Neuronal stem cell (in vitro differentiated cells): ENCODE results near the gene RAB3C.

Source experiments
- DNase-seq: peaks from one replicate; pipeline ENCODE4 v3.0.0-alpha.2; 2013; ENCODE audit warnings: low spot score
- H2AFZ ChIP-seq: one replicate; pipeline ENCODE4 v1.6.1; 2013; ENCODE audit warnings: mild to moderate bottlenecking, low read length, inconsistent platforms
- H2AK5ac ChIP-seq: 2 replicates; pipeline ENCODE4 v1.6.1; 2013; ENCODE audit warnings: low read depth, mild to moderate bottlenecking, inconsistent platforms, low read length, moderate library complexity, mixed read lengths
- H2BK120ac ChIP-seq: 2 replicates; pipeline ENCODE4 v1.6.1; 2013; ENCODE audit warnings: low read depth, mild to moderate bottlenecking, inconsistent platforms, low read length, moderate library complexity, mixed read lengths
- H2BK12ac ChIP-seq: one replicate; pipeline ENCODE4 v1.6.1; 2013; ENCODE audit warnings: low read length, inconsistent platforms
- H2BK15ac ChIP-seq: 2 replicates; pipeline ENCODE4 v1.6.1; 2013; ENCODE audit warnings: mild to moderate bottlenecking, low read length, inconsistent platforms, mixed read lengths
- H2BK5ac ChIP-seq: one replicate; pipeline ENCODE4 v1.6.1; 2013; ENCODE audit warnings: inconsistent platforms, mild to moderate bottlenecking, low read length, moderate library complexity
- H3K14ac ChIP-seq: one replicate; pipeline ENCODE4 v1.6.1; 2013; ENCODE audit warnings: low read length, inconsistent platforms
- H3K18ac ChIP-seq: 2 replicates; pipeline ENCODE4 v1.6.1; 2013; ENCODE audit warnings: low read length, inconsistent platforms
- H3K23ac ChIP-seq: 2 replicates; pipeline ENCODE4 v1.6.1; 2013; ENCODE audit warnings: low read depth, mild to moderate bottlenecking, mixed read lengths, low read length, inconsistent platforms; ENCODE audit not compliant: poor library complexity
- H3K27ac ChIP-seq: replicated peaks from 3 replicates; pipeline ENCODE4 v1.5.1; 2013; ENCODE audit warnings: low read length, inconsistent platforms
- H3K27me3 ChIP-seq, 3 experiments: 2 replicates each; pipeline ENCODE4 v1.6.1; 2013; ENCODE audit warnings: low read length in 3 of 3, mild to moderate bottlenecking in 2 of 3, inconsistent platforms in 1 of 3, low read depth in 1 of 3, mixed read lengths in 1 of 3, moderate library complexity in 1 of 3; ENCODE audit not compliant: control insufficient read depth in 3 of 3, insufficient read depth in 3 of 3
- H3K36me3 ChIP-seq, 2 donors: replicated peaks in 1 of 2; 2 replicates each; pipeline ENCODE4 v1.6.1; 2013; ENCODE audit warnings: low read length in 2 of 2; ENCODE audit not compliant: control insufficient read depth in 2 of 2, insufficient read depth in 2 of 2
- H3K4ac ChIP-seq: 2 replicates; pipeline ENCODE4 v1.6.1; 2013; ENCODE audit warnings: inconsistent platforms, mild to moderate bottlenecking, low read length, moderate library complexity
- H3K4me1 ChIP-seq, 2 donors: 1 replicate in 1 of 2; 2 replicates in 1 of 2; pipeline ENCODE4 v1.6.1; 2013; ENCODE audit warnings: low read length in 2 of 2, low read depth in 1 of 2; ENCODE audit not compliant: control insufficient read depth in 2 of 2, insufficient read depth in 1 of 2
- H3K4me2 ChIP-seq: one replicate; pipeline ENCODE4 v1.6.1; 2013; ENCODE audit warnings: mild to moderate bottlenecking, low read length, inconsistent platforms; ENCODE audit not compliant: insufficient read depth, poor library complexity, severe bottlenecking
- H3K4me3 ChIP-seq, 2 donors: 2 replicates each; pipeline ENCODE4 v1.5.1; 2013; ENCODE audit warnings: low read length in 2 of 2, mild to moderate bottlenecking in 2 of 2, inconsistent platforms in 1 of 2, moderate library complexity in 1 of 2
- H3K79me1 ChIP-seq: one replicate; pipeline ENCODE4 v1.6.1; 2013; ENCODE audit warnings: low read depth, mild to moderate bottlenecking, inconsistent platforms, low read length, moderate library complexity
- H3K9ac ChIP-seq: one replicate; pipeline ENCODE4 v1.6.1; 2013; ENCODE audit warnings: mild to moderate bottlenecking, low read depth, low read length, inconsistent platforms; ENCODE audit not compliant: poor library complexity
- H3K9me3 ChIP-seq, 2 donors: replicated peaks in 1 of 2; 2 replicates each; pipeline versions ENCODE3 to v1.6.1; 2013; ENCODE audit warnings: low read length in 2 of 2, mild to moderate bottlenecking in 2 of 2, inconsistent platforms in 1 of 2, low read depth in 1 of 2, mixed read lengths in 1 of 2, moderate library complexity in 1 of 2; ENCODE audit not compliant: control insufficient read depth in 2 of 2, insufficient read depth in 1 of 2
- H4K8ac ChIP-seq: one replicate; pipeline ENCODE4 v1.6.1; 2013; ENCODE audit warnings: low read depth, mild to moderate bottlenecking, inconsistent platforms, low read length, moderate library complexity
- H4K91ac ChIP-seq: one replicate; pipeline ENCODE4 v1.6.1; 2013; ENCODE audit warnings: low read length, low read depth, mild to moderate bottlenecking, inconsistent platforms; ENCODE audit not compliant: poor library complexity
- WGBS, 2 donors: extraction: QIAGEN DNeasy Blood & Tissue Kit; methylation state at CpG; one replicate each; pipeline ENCODE4 v1.1.7; 2013; ENCODE audit warnings: missing lambda C conversion rate in 2 of 2, mixed read lengths in 1 of 2; ENCODE audit not compliant: insufficient read length in 2 of 2, insufficient replicate concordance in 1 of 2; ENCODE audit errors: extremely low coverage in 2 of 2; 5-methylcytosine and 5-hydroxymethylcytosine counted together

Gene RAB3C

GRCh38 chr5:58893551-58893950 lies 310.7 kb downstream of the RAB3C start:
- no CpG with 5 or more reads among the region's 1 CpG for WGBS, 2 donors
- Histone ChIP-seq H2BK12ac (no peak overlapping the region), H3K4me3 (no peak overlapping the region), H3K9me3 (no peaks in the 10 kb centered on the region), H3K4me1 (peaks cover 9 to 10% of the 10 kb centered on the region in 2 donors), H3K27ac (no peak overlapping the region), H3K36me3 (no peaks in the 10 kb centered on the region), H3K4ac (no peak overlapping the region), H2AK5ac (no peak overlapping the region), H3K14ac (no peak overlapping the region), H3K27me3 (no peaks in the 10 kb centered on the region), H2BK5ac (no peak overlapping the region), H2BK120ac (no peak overlapping the region), H3K18ac (no peak overlapping the region), H3K4me2 (no peak overlapping the region), H3K9ac (no peak overlapping the region), H2BK15ac (no peak overlapping the region), H4K8ac (no peak overlapping the region), H2AFZ (peak overlapping the region; percentile 55), H3K23ac (no peak overlapping the region), H4K91ac (no peak overlapping the region), H3K79me1 (no peaks in the 10 kb centered on the region)
- no peak for DNase-seq

GRCh38 chr5:58898006-58898405 lies 315.1 kb downstream of the RAB3C start:
- Histone ChIP-seq H3K4ac (no peak overlapping the region), H3K4me3 (no peak overlapping the region), H2BK5ac (no peak overlapping the region), H3K36me3 (no peaks in the 10 kb centered on the region), H2BK15ac (no peak overlapping the region), H3K23ac (no peak overlapping the region), H3K79me1 (no peaks in the 10 kb centered on the region), H4K91ac (no peak overlapping the region), H3K9ac (no peak overlapping the region), H3K18ac (no peak overlapping the region), H2BK12ac (no peak overlapping the region), H4K8ac (no peak overlapping the region), H2AK5ac (no peak overlapping the region), H3K4me2 (no peak overlapping the region), H3K9me3 (no peaks in the 10 kb centered on the region), H3K14ac (no peak overlapping the region), H2BK120ac (no peak overlapping the region), H3K4me1 (peaks cover 0 to 5% of the 10 kb centered on the region in 2 donors), H3K27ac (no peak overlapping the region), H2AFZ (no peak overlapping the region), H3K27me3 (no peaks in the 10 kb centered on the region)
- DNase-seq = no peak
- WGBS, 2 donors = no CpG with 5 or more reads among the region's 4 CpGs

- H3K27ac ChIP-seq = peak overlapping the region; percentile 2
- H3K9me3 ChIP-seq = no peaks in the 10 kb centered on the region
- H2AFZ ChIP-seq = no peak overlapping the region
- peaks cover 0 to 5% of the 10 kb centered on the region in 2 donors for H3K4me1 ChIP-seq
- no peak overlapping the region for H3K4ac ChIP-seq
- no peak overlapping the region for H3K4me3 ChIP-seq
- H2BK5ac ChIP-seq = no peak overlapping the region
- no peak overlapping the region for H4K8ac ChIP-seq
- H2BK120ac ChIP-seq = no peak overlapping the region
- no peaks in the 10 kb centered on the region for H3K27me3 ChIP-seq
- no peak overlapping the region for H3K14ac ChIP-seq
- no peak for DNase-seq
- no peaks in the 10 kb centered on the region for H3K79me1 ChIP-seq
- no peak overlapping the region for H2BK12ac ChIP-seq
- H3K9ac ChIP-seq = no peak overlapping the region
- no peak overlapping the region for H3K18ac ChIP-seq
- H3K23ac ChIP-seq = no peak overlapping the region
- H3K4me2 ChIP-seq = no peak overlapping the region
- H2BK15ac ChIP-seq = no peak overlapping the region
- no peak overlapping the region for H2AK5ac ChIP-seq
- no peaks in the 10 kb centered on the region for H3K36me3 ChIP-seq
- H4K91ac ChIP-seq = no peak overlapping the region
These were observed 315.7 kb downstream of the RAB3C start for GRCh38 chr5:58898538-58898937.

GRCh38 chr5:58901271-58901670 lies 318.4 kb downstream of the RAB3C start:
- Histone ChIP-seq H3K4me2 (no peak overlapping the region), H3K14ac (no peak overlapping the region), H3K4me3 (no peak overlapping the region), H3K27ac (no peak overlapping the region), H4K91ac (no peak overlapping the region), H3K27me3 (no peaks in the 10 kb centered on the region), H2BK5ac (no peak overlapping the region), H3K4ac (no peak overlapping the region), H3K9me3 (peaks cover 0 to 2% of the 10 kb centered on the region in 2 donors), H3K23ac (no peak overlapping the region), H2BK120ac (no peak overlapping the region), H3K18ac (no peak overlapping the region), H2BK15ac (no peak overlapping the region), H3K36me3 (no peaks in the 10 kb centered on the region), H4K8ac (no peak overlapping the region), H2BK12ac (no peak overlapping the region), H2AFZ (no peak overlapping the region), H3K9ac (no peak overlapping the region), H3K4me1 (peaks cover 0 to 5% of the 10 kb centered on the region in 2 donors), H2AK5ac (no peak overlapping the region), H3K79me1 (no peaks in the 10 kb centered on the region)
- DNase-seq = no peak
- no CpG with 5 or more reads among the region's 11 CpGs for WGBS, 2 donors
